Lower leg skin (tissue), 4 donors: ENCODE results near the gene CLMP. TPM values are rescaled to one million over a fixed set of nuclear protein-coding genes. Genes with fewer than 3 reads are reported as not detected.
"Not testable (repeated sequence)": the region's sequence is repeated elsewhere in the genome, so short reads cannot be mapped to it uniquely, and the experiment has no call there.

Experiments
- DNase-seq, 2 donors: peaks; one replicate each; pipeline ENCODE4 v3.0.0-alpha.2; 2019; ENCODE audit warnings: low spot score in 2 of 2
- H3K4me3 ChIP-seq: fragments of 200-600 bp; sonication (generic); 2 replicates; pipeline ENCODE4 v1.5.1; 2017; ENCODE audit warnings: mild to moderate bottlenecking, low read depth; ENCODE audit not compliant: poor library complexity, severe bottlenecking
- POLR2A ChIP-seq, 2 donors: fragments of 450-650 bp; IDR thresholded peaks; one replicate each; pipeline ENCODE4 v1.6.1; 2016 to 2017; ENCODE audit warnings: antibody characterized with exemption in 2 of 2, mild to moderate bottlenecking in 1 of 2, moderate library complexity in 1 of 2
- WGBS, 2 donors: methylation state at CpG; one replicate each; pipeline ENCODE4 v1.1.5; 2018; 5-methylcytosine and 5-hydroxymethylcytosine counted together
- intact Hi-C: fragments of 100-400 bp; cut with DNase I; formaldehyde crosslinking; loops from one replicate; pipeline ENCODE4 v1.15.0; 2023; ENCODE audit warnings: low total_unique reads
- total RNA-seq, 4 donors: library from RNA; depleted of rRNA; stranded (reverse); fragments of >200 nt; gene quantifications; one replicate each; pipeline ENCODE4 v1.1.0, GENCODE V29; 2016
- TF ChIP-seq, protein P1 (sequence below), 3 donors: fragments of 450-650 bp; IDR thresholded peaks; one replicate each; pipeline ENCODE4 v1.5.1; 2016; ENCODE audit warnings: antibody characterized with exemption in 3 of 3, mild to moderate bottlenecking in 3 of 3, moderate library complexity in 2 of 3

Gene CLMP
- total RNA-seq, 4 donors from 2014 or later, result 7.6 to 27.0 (median 17.7) TPM

DNA sequence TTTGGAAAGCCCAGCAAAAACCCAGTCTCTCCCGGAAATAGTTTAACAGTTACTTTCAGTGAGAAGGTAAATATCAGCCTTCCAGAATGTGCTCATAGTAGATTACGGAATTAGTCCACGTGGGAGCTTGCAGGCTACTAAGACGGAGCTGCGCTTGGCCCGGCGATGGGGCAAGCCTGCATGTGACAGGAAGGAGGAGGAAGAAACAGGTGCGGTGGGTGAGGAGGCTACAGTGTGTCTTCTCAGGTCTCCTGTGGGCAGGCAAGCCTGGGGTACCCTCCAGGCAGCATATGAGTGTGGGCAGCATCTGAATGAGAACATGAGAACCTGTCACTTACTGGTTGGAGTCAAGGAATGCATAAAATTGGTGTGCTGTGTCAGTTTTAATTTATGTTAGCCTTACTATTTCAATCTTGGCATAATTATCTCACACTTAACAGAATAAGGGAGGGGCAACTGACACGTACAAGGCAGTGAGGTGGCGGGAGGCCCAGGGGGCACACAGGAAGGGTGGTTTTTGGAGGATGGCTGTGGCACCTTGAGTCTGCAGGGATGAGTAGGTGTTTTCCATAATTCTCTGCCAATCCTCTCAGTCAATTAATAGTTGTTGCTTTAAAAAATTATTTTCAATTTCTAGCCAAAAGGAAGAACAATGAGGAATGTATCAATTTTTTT is 35.7 kb downstream of the CLMP start:
- TF ChIP-seq POLR2A (IDR thresholded peaks at IDR 0.05), result no peak
- TF ChIP-seq, protein P1, sequence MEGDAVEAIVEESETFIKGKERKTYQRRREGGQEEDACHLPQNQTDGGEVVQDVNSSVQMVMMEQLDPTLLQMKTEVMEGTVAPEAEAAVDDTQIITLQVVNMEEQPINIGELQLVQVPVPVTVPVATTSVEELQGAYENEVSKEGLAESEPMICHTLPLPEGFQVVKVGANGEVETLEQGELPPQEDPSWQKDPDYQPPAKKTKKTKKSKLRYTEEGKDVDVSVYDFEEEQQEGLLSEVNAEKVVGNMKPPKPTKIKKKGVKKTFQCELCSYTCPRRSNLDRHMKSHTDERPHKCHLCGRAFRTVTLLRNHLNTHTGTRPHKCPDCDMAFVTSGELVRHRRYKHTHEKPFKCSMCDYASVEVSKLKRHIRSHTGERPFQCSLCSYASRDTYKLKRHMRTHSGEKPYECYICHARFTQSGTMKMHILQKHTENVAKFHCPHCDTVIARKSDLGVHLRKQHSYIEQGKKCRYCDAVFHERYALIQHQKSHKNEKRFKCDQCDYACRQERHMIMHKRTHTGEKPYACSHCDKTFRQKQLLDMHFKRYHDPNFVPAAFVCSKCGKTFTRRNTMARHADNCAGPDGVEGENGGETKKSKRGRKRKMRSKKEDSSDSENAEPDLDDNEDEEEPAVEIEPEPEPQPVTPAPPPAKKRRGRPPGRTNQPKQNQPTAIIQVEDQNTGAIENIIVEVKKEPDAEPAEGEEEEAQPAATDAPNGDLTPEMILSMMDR (IDR thresholded peaks at IDR 0.05), result no peak
- H3K4me3 ChIP-seq, result no peak overlapping the region
- 51 to 59% methylated on average over 10 of the region's 10 CpGs for WGBS, 2 donors
- intact Hi-C loops, result no loop called here
- no peak for DNase-seq

DNA sequence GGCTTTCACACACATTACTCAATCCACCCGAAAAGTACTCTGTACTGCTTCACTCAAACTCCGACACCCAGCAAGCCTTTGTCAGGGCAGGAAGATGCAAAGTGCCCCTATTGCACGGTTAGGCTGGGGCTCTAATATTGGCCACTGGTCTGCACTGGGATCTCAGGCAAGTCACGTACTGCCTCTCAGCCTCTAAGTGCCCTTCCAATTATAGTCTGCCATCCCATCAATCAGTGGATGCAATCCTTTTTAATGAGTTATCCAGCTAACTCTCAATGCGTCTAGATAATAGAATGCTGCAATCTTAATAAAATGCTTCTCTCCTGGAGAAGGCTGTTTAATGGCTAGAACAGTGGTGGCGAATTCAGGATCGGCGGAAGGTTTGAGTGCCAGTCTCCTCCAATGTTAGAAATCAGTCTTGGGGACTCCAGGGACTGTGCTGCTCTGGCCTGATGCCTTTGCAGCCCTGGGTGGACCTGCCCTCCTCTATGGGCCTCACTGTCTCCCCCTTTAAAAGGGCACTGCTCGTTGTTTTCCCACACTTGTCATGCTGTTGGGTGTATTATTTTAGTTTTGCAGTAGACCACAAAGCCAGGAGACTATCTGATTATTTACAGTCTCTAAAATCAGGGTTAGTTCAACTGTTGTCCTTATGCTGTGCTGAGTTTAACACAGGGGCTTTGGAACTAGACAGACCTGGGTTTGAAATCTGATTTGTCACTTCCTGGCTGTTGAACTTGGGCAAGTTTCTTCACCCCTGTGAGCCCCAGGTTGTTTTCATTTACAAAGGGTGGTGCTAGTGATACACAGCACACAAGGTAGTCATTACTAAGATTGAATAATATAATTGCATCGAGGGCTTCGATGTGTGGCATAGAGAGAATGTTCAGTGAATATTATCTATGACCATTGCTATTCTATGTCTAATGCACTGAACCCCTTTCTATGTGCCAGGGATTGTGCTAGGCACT is 36.7 kb downstream of the CLMP start:
- WGBS, 2 donors, result 83 to 85% methylated on average over 11 of the region's 11 CpGs

DNA sequence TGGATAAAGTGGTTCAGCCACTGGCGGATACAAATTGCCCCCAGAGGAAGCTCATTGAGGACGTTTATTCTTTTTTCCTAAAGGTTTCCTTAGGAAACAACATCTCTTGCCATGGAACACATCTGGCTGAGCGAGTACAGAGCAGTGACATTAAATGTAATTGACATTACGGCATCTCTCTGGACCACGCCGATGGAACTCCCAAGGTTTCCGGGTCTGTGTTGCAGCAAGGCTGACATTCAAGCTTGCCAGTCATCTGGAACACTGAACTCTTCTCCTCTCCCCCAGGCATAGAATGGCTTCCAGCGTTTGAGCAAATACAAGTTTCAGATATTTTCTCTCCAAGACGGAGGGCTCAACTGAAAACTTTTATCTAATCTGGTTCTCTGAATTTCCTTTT is 42.1 kb downstream of the CLMP start:
- no peak overlapping the region for H3K4me3 ChIP-seq
- no peak for DNase-seq
- no peak for TF ChIP-seq POLR2A (IDR thresholded peaks at IDR 0.05)
- TF ChIP-seq, protein P1 (IDR thresholded peaks at IDR 0.05), result no peak
- whole genome bisulfite sequencing, 2 donors, result 52 to 62% methylated on average over 9 of the region's 9 CpGs
- intact Hi-C loops, result no loop called here

More for the DNA sequence above, 36.7 kb downstream of the CLMP start:
- H3K4me3 ChIP-seq, result no peak overlapping the region
- intact Hi-C loops, result no loop called here
- TF ChIP-seq POLR2A (IDR thresholded peaks at IDR 0.05), result no peak
- TF ChIP-seq, protein P1 (IDR thresholded peaks at IDR 0.05), result no peak
- DNase-seq, result no peak

DNA sequence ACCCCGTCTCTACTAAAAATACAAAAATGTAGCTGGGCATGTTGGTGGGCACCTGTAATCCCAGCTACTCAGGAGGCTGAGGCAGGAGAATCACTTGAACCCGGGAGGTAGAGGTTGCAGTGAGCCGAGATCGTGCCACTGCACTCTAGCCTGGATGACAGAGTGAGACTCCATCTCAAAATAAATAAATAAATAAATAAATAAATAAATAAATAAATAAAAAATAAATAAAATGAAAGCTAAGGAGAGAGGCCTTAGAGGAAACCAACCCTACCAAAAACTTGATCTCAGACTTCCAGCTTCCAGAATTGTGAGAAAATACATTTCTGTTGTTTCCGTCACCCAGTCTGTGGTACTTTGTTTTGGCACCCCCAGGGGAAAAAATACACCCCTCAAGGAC is 42.7 kb downstream of the CLMP start:
- DNase-seq, intact Hi-C loops, H3K4me3 ChIP-seq: not testable (repeated sequence)
- 90 to 95% methylated on average over 5 of the region's 5 CpGs for WGBS, 2 donors

DNA sequence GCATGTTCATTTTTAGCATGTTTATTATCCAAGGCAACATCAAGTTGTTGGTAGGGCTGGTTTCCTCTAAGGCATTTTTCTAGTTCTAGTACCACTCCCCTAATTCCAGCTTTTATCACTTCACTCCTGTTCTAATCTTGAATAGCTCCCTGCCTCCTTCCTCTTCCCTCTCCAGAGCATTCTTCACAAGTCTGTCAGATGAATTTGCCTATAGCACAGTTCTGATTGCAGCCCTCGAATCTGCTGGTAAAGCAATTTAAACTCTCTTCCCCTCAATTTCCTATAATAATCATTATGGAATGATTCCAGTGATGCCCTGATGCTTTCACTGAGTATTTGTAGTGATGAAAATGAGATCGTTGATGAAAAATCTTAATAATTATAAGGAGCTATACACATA is 43.3 kb downstream of the CLMP start:
- TF ChIP-seq POLR2A (IDR thresholded peaks at IDR 0.05), result no peak
- TF ChIP-seq, protein P1 (IDR thresholded peaks at IDR 0.05), result no peak
- intact Hi-C loops, result no loop called here
- 61 to 68% methylated on average over 2 of the region's 2 CpGs for WGBS, 2 donors

DNA sequence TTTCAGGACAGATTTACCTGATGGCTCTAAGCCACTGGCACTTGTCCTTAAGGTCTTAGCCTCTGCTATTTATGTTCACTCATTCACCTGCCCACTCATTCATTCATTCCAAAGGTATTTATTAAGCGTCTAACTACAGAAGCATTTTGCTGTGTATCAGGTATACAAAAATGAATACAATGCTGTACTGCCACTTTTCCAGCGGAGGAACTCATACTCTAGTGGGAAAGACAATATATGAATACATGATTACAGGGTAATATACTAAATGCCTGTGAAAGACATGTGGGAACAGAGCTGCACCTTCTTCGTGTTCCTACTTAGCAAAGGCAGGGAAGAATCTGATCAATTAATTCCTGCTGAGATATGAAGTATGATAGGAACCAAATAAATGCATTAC is 43.7 kb downstream of the CLMP start:
- no peak overlapping the region for H3K4me3 ChIP-seq
- 65 to 75% methylated on average over 3 of the region's 3 CpGs for WGBS, 2 donors
- no peak for TF ChIP-seq POLR2A (IDR thresholded peaks at IDR 0.05)
- TF ChIP-seq, protein P1 (IDR thresholded peaks at IDR 0.05), result no peak
- intact Hi-C loops, result no loop called here
- no peak for DNase-seq

More for the DNA sequence above, 43.3 kb downstream of the CLMP start:
- H3K4me3 ChIP-seq, result no peak overlapping the region
- no peak for DNase-seq
